Ovary (tissue), 3 donors: Measurements from ENCODE around the gene MBL2.

ENCODE experiments used
- POLR2A ChIP-seq: fragments of 450-650 bp; IDR thresholded peaks from one replicate; pipeline ENCODE4 v1.6.1; 2017; ENCODE audit warnings: antibody characterized with exemption, mild to moderate bottlenecking, moderate library complexity
- TF ChIP-seq, protein P1 (sequence below), 3 donors: fragments of 450-650 bp in 2 of 3; fragments of 200-600 bp in 1 of 3; IDR thresholded peaks; one replicate each; pipeline versions ENCODE4 v1.5.1 to v1.8.0; 2016 to 2022; ENCODE audit warnings: antibody characterized with exemption in 3 of 3, mild to moderate bottlenecking in 1 of 3
- donor health status: DM: no; HTN: no; CAD: no.

DNA sequence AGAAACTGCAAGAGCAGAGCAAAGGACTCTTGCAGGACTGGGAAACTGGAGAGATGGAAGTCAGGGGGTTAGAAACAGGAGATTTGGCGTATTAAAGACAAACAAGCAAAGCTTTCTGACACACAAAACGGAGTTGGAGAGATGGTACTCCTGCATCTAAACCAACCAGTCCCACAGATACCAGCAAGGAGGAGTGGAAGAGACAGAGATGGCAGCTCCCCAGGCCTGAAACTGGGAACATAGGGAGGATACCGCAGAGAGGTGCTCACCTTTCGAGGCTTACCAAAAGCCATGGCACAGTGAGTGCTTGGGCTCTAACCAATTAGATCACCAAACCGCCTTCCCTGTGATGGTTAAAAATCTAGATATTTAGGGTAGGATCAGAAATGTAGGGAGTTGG is 4.8 kb upstream of the MBL2 start:
- TF ChIP-seq, protein P1, sequence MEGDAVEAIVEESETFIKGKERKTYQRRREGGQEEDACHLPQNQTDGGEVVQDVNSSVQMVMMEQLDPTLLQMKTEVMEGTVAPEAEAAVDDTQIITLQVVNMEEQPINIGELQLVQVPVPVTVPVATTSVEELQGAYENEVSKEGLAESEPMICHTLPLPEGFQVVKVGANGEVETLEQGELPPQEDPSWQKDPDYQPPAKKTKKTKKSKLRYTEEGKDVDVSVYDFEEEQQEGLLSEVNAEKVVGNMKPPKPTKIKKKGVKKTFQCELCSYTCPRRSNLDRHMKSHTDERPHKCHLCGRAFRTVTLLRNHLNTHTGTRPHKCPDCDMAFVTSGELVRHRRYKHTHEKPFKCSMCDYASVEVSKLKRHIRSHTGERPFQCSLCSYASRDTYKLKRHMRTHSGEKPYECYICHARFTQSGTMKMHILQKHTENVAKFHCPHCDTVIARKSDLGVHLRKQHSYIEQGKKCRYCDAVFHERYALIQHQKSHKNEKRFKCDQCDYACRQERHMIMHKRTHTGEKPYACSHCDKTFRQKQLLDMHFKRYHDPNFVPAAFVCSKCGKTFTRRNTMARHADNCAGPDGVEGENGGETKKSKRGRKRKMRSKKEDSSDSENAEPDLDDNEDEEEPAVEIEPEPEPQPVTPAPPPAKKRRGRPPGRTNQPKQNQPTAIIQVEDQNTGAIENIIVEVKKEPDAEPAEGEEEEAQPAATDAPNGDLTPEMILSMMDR (IDR thresholded peaks at IDR 0.05) = no peak
- no peak for TF ChIP-seq POLR2A
